Endothelial cell of umbilical vein (primary cell): ENCODE measurements around the gene CREB3L2. TPM values are rescaled to one million over a fixed set of nuclear protein-coding genes. Genes with fewer than 3 reads are reported as not detected.
A peak's percentile ranks its signal among the peaks of the same experiment; 100 is the strongest.

Experiments used
- BruUV-seq: library from RNA; stranded (reverse); fragments of 400-500 nt; replicated peaks from 2 replicates; lab custom pipeline; 2021; lab: Mats Ljungman, UMichigan
- CTCF ChIA-PET: fragments of 300-600, 350-600 bp; sonication (Branson Sonifier 250); formaldehyde crosslinking; loops from one replicate; lab custom pipeline; 2021; ENCODE audit warnings: antibody characterized with exemption, inconsistent platforms; lab: Charles Lee
- POLR2A ChIA-PET: fragments of 300-600, 350-600 bp; sonication (Branson Sonifier 250); formaldehyde crosslinking; loops from one replicate; lab custom pipeline; 2021; ENCODE audit warnings: antibody characterized with exemption, inconsistent platforms; lab: Charles Lee
- DNase-seq: peaks from one replicate; pipeline ENCODE4 v3.0.0-alpha.2; 2011; ENCODE audit warnings: low read depth, low spot score
- FAIRE-seq: peaks from 2 replicates; lab custom pipeline; 2011; peaks lifted over from hg19 to GRCh38; lab: Jason Lieb, UNC
- H2AFZ ChIP-seq: 2 replicates; pipeline ENCODE4 v1.6.0; 2012; ENCODE audit warnings: low read depth, low read length, control low read depth, inconsistent platforms
- H3K27ac ChIP-seq: 2 replicates; pipeline ENCODE4 v1.5.1; 2011; ENCODE audit warnings: low read depth, mild to moderate bottlenecking, control low read depth, low read length, moderate library complexity; ENCODE audit not compliant: insufficient read depth
- H3K27me3 ChIP-seq, 2 experiments: 2 replicates each; pipeline versions ENCODE4 v1.6.0 to v1.6.1; 2011; ENCODE audit warnings: low read length in 2 of 2, mixed read lengths in 1 of 2; ENCODE audit not compliant: control insufficient read depth in 2 of 2, insufficient read depth in 2 of 2
- H3K36me3 ChIP-seq, 2 experiments: 2 replicates in 1 of 2; 3 replicates in 1 of 2; pipeline ENCODE4 v1.5.1; 2011; ENCODE audit warnings: low read length in 2 of 2, mild to moderate bottlenecking in 1 of 2, moderate library complexity in 1 of 2; ENCODE audit not compliant: control insufficient read depth in 2 of 2, insufficient read depth in 2 of 2; ENCODE audit errors: extremely low read depth in 1 of 2
- H3K4me1 ChIP-seq: 3 replicates; pipeline ENCODE4 v1.5.1; 2011; ENCODE audit warnings: mild to moderate bottlenecking, low read length; ENCODE audit not compliant: control insufficient read depth, insufficient read depth; ENCODE audit errors: extremely low read depth
- H3K4me2 ChIP-seq: 2 replicates; pipeline ENCODE4 v1.6.1; 2011; ENCODE audit warnings: low read length, control low read depth, mixed read lengths; ENCODE audit not compliant: insufficient read depth
- H3K4me3 ChIP-seq, 3 experiments: fragments of 200-600 bp in 1 of 3; sonication (generic), shearing (Covaris generic) in 1 of 3; replicated peaks in 1 of 3; 2 replicates each; pipeline ENCODE4 v1.5.1; 2011 to 2016; ENCODE audit warnings: control low read depth in 3 of 3, low read length in 3 of 3, mild to moderate bottlenecking in 2 of 3, inconsistent platforms in 1 of 3, low read depth in 1 of 3, moderate library complexity in 1 of 3; ENCODE audit not compliant: insufficient read depth in 1 of 3
- H3K79me2 ChIP-seq: 2 replicates; pipeline ENCODE4 v1.6.0; 2012; ENCODE audit warnings: low read length, inconsistent platforms; ENCODE audit not compliant: control insufficient read depth, insufficient read depth
- H3K9ac ChIP-seq: replicated peaks from 2 replicates; pipeline ENCODE3; 2011; ENCODE audit warnings: low read length, control low read depth; ENCODE audit not compliant: insufficient read depth; ENCODE audit errors: extremely low read depth
- H3K9me1 ChIP-seq: replicated peaks from 3 replicates; pipeline ENCODE4 v1.6.0; 2011; ENCODE audit warnings: mild to moderate bottlenecking, low read length; ENCODE audit not compliant: control insufficient read depth, insufficient read depth; ENCODE audit errors: extremely low read depth
- H3K9me3 ChIP-seq: replicated peaks from 2 replicates; pipeline ENCODE4 v1.5.1; 2012; ENCODE audit warnings: low read length, inconsistent platforms; ENCODE audit not compliant: control insufficient read depth, insufficient read depth
- H4K20me1 ChIP-seq: replicated peaks from 2 replicates; pipeline ENCODE3; 2011; ENCODE audit warnings: mild to moderate bottlenecking, low read length; ENCODE audit not compliant: control insufficient read depth, insufficient read depth; ENCODE audit errors: extremely low read depth
- GATA2 ChIP-seq: IDR thresholded peaks from 2 replicates; pipeline ENCODE4 v1.7.0; 2011; ENCODE audit warnings: low read depth, mild to moderate bottlenecking, moderate library complexity, mixed read lengths, low read length; ENCODE audit not compliant: insufficient read length, insufficient read depth
- dilution Hi-C: fragments of 300-500 bp; cut with MboI; formaldehyde crosslinking; loops from one replicate; pipeline ENCODE4 v1.15.0; 2019; ENCODE audit warnings: low sequenced_read_pairs; ENCODE audit not compliant: extremely low pct_ligation_motif_present
- intact Hi-C: fragments of 100-400 bp; cut with micrococcal nuclease; formaldehyde crosslinking; loops from one replicate; pipeline ENCODE4 v1.10.0; 2022
- polyA plus RNA-seq, 4 experiments: library from polyadenylated mRNA; depleted of rRNA in 3 of 4; stranded (reverse) in 3 of 4; unstranded in 1 of 4; fragments of >200 nt; gene quantifications; 2 replicates each; pipeline versions ENCODE4 v1.2.1 to v1.2.3, GENCODE V29; 2011 to 2012; ENCODE audit warnings: missing spikeins in 1 of 4
- total RNA-seq: library from RNA; stranded (reverse); gene quantifications from 2 replicates; pipeline ENCODE4 v1.2.3, GENCODE V29; 2021
- TF ChIP-seq, protein P1 (sequence below), 2 donors: IDR thresholded peaks; 1 replicate in 1 of 2; 2 replicates in 1 of 2; pipeline ENCODE4 v1.5.1; 2011; ENCODE audit warnings: low read length in 2 of 2, mild to moderate bottlenecking in 2 of 2, moderate library complexity in 2 of 2, control low read depth in 1 of 2, inconsistent platforms in 1 of 2, low read depth in 1 of 2; ENCODE audit not compliant: insufficient read depth in 1 of 2; ENCODE audit errors: extremely low read depth in 1 of 2

Gene CREB3L2
- total and polyA plus RNA-seq, 2 donors (not counting 3 experiments of a cell fraction or from before 2014, with no cell fraction given), result 32.1 to 93.4 TPM

- Histone ChIP-seq H3K4me3 (no peak overlapping the region), H3K27me3 (no peaks in the 10 kb centered on the region), H3K27ac (no peak overlapping the region), H3K4me2 (no peak overlapping the region), H3K79me2 (no peaks in the 10 kb centered on the region), H3K4me1 (peaks cover 8% of the 10 kb centered on the region), H3K9me3 (no peaks in the 10 kb centered on the region), H3K9me1 (no peaks in the 10 kb centered on the region), H2AFZ (peak overlapping the region; percentile 70), H3K9ac (no peak overlapping the region), H4K20me1 (no peaks in the 10 kb centered on the region), H3K36me3 (no peaks in the 10 kb centered on the region)
- dilution Hi-C loops, result no loop called here
- FAIRE-seq (peak; percentile 88), DNase-seq (peak; percentile 58)
- no TSS peak for BruUV-seq
- intact Hi-C loops, result loop anchor here (1.0 to 10.0 kb wide), 6 partner anchors 105 to 1054 kb away; no protein-coding TSS in a partner anchor
- TF ChIP-seq, protein P1, sequence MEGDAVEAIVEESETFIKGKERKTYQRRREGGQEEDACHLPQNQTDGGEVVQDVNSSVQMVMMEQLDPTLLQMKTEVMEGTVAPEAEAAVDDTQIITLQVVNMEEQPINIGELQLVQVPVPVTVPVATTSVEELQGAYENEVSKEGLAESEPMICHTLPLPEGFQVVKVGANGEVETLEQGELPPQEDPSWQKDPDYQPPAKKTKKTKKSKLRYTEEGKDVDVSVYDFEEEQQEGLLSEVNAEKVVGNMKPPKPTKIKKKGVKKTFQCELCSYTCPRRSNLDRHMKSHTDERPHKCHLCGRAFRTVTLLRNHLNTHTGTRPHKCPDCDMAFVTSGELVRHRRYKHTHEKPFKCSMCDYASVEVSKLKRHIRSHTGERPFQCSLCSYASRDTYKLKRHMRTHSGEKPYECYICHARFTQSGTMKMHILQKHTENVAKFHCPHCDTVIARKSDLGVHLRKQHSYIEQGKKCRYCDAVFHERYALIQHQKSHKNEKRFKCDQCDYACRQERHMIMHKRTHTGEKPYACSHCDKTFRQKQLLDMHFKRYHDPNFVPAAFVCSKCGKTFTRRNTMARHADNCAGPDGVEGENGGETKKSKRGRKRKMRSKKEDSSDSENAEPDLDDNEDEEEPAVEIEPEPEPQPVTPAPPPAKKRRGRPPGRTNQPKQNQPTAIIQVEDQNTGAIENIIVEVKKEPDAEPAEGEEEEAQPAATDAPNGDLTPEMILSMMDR (IDR thresholded peaks at IDR 0.05; ENCODE audit: extremely low read depth in 1 of 2, insufficient read depth in 1 of 2, low read depth in 1 of 2, low read length in 2 of 2), result peak; percentile 65 to 72
- TF ChIP-seq GATA2, result no peak
- POLR2A ChIA-PET, result interaction anchor here (0.7 kb wide), 1 partner anchor 107 kb away, joined by 3 read pairs; no protein-coding TSS in a partner anchor
- CTCF ChIA-PET, result interaction anchor here (0.5 to 12.1 kb wide), 51 partner anchors 10 to 730 kb away, joined by 3 to 360 read pairs (median 5); no protein-coding TSS in a partner anchor
Observed at GRCh38 chr7:138008588-138009349, 6.9 kb upstream of the CREB3L2 start.
